ENCODE measurements around the gene CEACAM4.

The CEACAM4 gene

DNA sequence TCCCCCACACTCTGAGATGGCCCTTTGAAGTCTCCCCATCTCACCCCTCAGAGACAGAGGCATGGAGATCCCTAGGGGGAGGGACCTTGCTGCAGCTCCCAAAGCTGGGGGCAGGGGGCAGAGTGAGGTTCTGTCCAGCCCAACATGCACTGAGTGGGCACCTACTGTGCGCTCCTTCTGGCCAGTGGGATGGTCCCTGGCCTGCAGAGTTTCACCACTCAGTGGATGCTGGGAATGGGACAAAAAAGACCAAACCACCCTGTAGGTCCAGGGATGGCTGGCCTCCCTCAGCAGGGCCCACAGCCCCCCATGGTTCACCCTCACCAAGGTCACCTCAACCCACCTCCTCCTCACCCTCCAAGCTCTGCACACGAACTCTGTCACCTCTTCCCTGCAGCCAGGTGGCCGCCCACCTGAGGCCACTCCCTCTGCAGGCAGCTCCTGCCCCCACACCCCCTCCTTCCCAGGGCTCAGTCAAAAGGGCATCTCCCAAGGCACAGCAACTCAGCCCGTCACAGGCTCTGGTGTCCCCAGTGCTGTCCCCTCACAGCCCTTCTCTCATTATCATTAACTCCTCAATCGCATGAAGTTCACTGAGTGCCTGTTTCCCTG, 34.8 kb downstream of the CEACAM4 start:
- no peak overlapping the region for H3K27ac ChIP-seq
- TF ChIP-seq ZFX (IDR thresholded peaks at IDR 0.05; ENCODE audit: borderline replicate concordance) (no peak), CTCF (IDR thresholded peaks at IDR 0.05) (no peak)

DNA sequence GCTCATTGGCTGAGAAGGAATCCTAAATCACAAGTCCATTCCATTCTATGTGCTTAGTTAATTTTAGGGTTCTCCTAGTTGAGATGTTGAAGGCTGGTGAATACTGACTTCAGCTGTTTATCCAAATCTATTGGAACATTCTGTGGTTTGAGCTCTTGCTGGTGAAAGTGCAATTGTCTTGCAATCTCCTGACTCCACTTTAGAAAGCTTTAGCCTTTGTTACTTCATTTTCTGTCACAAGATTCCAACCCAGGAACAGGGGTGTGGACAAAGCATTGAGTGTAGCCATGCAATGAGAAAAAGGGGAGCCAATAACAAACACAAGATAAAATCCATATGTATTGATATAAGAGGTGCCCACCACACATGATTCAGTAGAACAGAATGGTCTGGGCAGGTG, 35.9 kb downstream of the CEACAM4 start:
- TF ChIP-seq ZFX (IDR thresholded peaks at IDR 0.05; ENCODE audit: borderline replicate concordance) (no peak), CTCF (IDR thresholded peaks at IDR 0.05) (no peak)
- no peak overlapping the region for H3K27ac ChIP-seq

GRCh38 chr19:41589371-41589770, 37.5 kb downstream of the CEACAM4 start:
- TF ChIP-seq ZFX (IDR thresholded peaks at IDR 0.05; ENCODE audit: borderline replicate concordance) (no peak), CTCF (IDR thresholded peaks at IDR 0.05) (no peak)
- H3K27ac ChIP-seq, result no peak overlapping the region

GRCh38 chr19:41588497-41589209, 38.2 kb downstream of the CEACAM4 start:
- H3K27ac ChIP-seq, result no peak overlapping the region
- TF ChIP-seq ZFX (IDR thresholded peaks at IDR 0.05; ENCODE audit: borderline replicate concordance), result no peak
- TF ChIP-seq CTCF (IDR thresholded peaks at IDR 0.05), result no peak

GRCh38 chr19:41587838-41588210, 39.0 kb downstream of the CEACAM4 start:
- H3K27ac ChIP-seq, result no peak overlapping the region
- TF ChIP-seq CTCF (IDR thresholded peaks at IDR 0.05) (no peak), ZFX (IDR thresholded peaks at IDR 0.05; ENCODE audit: borderline replicate concordance) (no peak)

- no peak overlapping the region for H3K27ac ChIP-seq
- no peak for TF ChIP-seq ZFX (IDR thresholded peaks at IDR 0.05; ENCODE audit: borderline replicate concordance)
- no peak for TF ChIP-seq CTCF (IDR thresholded peaks at IDR 0.05)
These were observed 39.6 kb downstream of the CEACAM4 start for GRCh38 chr19:41587101-41587837.

- no peak for TF ChIP-seq ZFX (IDR thresholded peaks at IDR 0.05; ENCODE audit: borderline replicate concordance)
- TF ChIP-seq CTCF (IDR thresholded peaks at IDR 0.05), result no peak
- no peak overlapping the region for H3K27ac ChIP-seq
These were observed 40.8 kb downstream of the CEACAM4 start for GRCh38 chr19:41586064-41586463.
